Inflammatory macrophage treated with lipopolysaccharide for 1 hour (primary cell): ENCODE results near the gene PNLIPRP1.

Experiments
- DNase-seq, 2 donors: peaks; one replicate each; pipeline ENCODE4 v3.0.0-alpha.2; 2020 to 2022

PNLIPRP1 gene

DNA sequence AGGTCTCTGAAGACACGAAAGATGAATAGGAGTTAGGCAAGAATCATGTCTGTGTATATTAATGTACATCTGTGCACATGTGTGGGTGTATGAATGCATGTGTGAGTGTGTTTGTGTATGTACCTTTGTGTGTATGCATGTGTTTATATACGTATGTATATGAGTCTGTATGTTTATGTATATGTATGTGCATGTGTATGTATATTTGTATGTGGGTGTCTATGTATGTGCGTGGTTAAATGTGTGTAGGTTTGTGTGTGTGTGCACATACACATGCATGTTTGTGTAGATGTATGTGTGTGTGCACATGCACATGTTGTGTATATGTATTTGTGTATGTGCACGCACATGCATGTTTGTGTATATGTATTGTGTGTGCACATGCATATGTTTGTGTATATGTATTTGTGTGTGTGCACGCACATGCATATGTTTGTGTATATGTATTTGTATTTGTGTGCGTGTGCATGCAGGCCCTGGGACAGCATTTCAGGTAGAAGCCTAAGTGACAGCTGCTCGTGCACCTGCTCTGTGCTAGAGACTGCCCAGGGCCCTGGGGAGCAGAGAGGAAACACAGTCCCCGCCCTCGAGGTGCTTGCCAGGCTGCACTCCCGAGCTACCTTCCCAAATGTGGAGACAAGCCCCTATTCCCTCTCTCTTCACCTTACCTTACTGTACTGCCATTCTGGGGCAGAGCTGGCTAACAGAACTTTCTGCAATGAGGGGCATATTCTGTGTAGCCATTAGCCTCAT is 12.1 kb downstream of the PNLIPRP1 start:
- no peak for DNase-seq

DNA sequence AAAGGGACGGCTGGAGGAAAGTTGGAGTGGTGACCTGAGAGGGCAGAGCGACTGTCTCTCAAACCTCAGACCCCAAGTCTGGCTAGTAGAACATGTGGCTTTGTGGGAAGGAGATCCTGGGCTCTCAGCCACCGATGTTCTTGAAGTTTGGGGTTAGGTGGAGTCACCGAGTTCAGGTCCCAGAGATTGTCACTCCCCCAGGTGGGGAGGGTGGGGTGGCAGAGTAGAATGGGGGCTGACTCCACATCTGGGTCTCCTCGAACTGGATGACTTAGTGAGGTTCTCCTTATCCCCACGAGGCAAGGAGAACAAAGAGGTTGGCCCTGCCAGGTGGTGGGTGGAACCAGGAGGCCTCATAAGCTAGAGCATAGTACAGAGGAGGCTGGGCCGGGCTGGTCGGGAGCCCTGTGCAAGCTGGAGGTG is 15.3 kb downstream of the PNLIPRP1 start:
- DNase-seq = no peak

DNA sequence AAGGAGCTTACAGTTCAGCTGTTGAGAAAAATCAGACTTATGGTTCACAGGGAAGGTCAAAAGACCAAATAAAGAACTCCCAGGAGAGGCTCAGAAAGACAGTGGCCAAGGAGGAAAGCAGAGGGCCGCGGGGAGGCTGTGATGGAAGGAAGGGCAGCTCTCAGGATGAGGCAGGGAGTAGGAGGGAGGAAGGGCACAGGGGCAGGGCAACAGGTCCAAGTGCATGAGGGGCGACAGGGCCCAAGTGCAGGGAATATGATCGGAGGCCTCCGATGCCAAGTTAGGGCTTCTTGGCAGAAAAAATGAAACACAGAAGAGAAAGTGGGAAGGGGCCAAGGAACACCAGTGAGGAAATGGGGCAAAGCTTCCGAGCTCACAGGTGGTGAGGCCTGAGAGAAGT is 16.6 kb downstream of the PNLIPRP1 start:
- DNase-seq = no peak

- no peak for DNase-seq
Observed at GRCh38 chr10:116608686-116609594, 18.2 kb downstream of the PNLIPRP1 start.

- no peak for DNase-seq
Observed at GRCh38 chr10:116610443-116611152, 19.8 kb downstream of the PNLIPRP1 start.

DNA sequence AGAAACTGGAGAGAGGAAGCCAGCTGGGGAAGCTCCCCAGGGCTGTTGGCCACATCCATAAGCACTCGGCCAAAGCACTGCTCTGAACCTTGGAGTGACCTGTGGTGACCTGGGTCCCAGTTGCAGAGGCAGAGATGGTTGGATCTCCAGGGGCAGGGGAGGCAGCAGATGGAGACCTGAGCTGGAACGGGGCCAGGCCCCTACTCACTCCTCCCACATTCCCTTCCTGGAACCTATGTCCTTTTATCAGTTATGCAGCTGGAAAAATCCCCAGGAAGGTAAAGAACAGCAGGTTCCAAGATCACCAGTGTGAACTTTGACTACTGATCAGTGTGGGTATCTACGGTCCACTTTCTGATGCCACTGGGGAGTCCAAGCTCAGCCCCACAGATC is 20.4 kb downstream of the PNLIPRP1 start:
- no peak for DNase-seq

DNA sequence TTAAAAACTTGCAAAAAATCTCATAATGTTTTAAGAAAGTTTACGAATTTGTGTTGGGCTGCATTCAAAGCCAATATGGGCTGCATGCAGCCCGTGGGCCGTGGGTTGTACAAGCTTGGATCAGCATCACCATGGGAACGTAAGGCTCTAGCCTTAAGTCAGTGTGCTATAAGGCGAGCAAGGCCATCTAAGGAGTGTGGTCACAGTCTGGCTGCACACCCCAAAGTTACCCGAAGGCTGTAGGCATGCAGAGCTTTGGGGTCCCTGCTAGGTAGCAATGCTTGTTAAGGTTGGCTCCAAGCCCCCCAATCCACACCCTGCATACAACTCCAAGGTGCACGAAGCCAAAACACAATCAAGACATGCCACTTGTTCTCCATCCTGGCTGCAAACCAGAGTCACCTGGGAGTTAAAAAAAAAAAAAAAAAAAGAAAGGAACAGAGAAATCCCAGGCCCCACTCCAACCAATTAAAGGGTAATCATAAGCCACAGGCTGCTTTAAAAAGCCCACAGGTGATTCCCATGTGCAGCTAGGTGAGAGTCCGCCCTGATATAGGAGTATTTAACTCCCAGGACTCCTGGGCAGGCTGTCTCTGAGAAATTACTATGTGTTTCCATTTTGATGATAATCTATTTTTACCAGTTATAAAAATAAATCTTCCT is 21.5 kb downstream of the PNLIPRP1 start:
- no peak for DNase-seq

DNA sequence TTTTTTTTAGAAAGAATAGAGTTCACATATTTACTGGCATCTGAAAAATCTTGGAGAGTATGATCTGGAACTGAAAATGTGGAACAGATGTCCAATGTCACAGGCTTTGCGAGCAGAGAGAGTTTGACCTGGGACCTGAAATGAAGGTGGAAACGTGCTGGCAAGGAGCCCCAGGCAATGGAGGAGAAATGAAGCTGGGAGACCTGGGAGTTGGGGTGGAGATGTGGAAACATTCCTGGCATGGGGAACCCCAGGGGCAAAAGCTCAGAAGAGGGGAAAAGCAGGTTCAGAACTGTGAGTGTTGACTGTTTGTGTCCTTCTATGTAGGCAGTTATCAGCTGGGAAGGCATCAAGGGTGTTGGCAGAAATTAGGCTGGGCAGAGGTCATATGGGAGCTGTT is 22.7 kb downstream of the PNLIPRP1 start:
- DNase-seq = no peak

DNA sequence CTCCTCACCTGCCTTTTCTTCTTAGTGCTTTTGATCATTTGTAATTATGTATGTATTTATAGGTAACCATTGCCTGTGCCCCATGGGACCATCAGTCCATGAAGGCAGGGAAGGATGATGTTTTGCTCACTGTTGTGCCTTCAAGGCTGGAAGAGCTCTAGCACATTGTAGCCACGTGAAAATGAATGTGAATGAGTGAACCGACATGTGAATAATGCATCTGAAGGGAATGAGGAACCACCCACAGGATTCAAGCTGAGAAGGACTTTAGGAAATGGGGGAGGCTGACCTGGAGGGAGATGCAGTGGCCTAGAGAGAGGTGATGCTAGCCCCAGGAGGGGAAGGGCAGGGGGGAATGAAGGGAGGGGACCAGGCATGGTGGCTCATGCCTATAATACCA is 24.0 kb downstream of the PNLIPRP1 start:
- no peak for DNase-seq

GRCh38 chr10:116615199-116615776 is 24.5 kb downstream of the PNLIPRP1 start:
- DNase-seq = no peak

DNA sequence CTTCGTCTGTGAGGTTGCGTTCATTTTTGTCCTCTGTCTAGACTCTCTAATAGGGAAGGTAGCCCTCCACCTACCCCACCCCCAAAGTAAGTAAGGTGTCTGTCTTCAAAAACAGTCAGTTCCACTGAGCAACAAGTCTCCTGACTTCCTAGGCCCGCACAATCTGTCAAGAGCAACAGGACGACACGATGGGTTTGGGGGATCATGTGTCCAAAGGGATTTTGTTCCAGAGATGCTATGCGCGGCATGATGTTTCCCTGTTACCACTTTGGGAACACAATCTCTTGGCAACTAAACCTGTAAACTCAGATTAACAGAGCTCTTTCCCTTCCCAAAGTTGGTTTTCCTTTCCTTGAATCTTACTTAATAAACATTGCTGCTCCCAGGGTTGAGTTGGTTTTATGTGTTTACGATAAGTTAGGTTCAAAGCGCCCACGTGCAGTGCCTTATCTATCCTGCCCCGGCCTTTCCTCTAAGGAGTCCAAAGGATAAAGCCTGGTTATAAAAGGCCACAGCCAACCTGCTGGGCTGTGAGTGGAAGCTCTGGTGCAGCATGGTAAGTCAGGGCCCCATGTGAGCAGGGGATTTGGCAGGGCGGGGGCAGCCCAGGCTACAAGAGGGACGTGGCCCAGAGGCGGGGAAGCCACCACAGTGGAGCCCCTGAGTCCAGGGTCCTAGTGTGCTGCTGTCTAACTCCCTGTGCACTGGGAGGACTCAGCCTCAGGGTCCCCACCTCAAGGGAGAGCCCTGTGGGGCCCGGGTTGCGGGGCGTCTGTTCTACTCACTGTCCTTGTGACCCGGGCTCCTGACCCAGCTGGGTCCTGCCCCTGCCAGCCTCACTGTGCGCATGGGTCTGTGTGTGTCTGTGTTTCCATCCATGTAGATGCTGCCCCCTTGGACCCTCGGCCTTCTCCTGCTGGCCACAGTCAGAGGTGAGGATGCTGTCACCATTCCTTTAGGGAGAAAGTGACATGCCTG is 30.0 kb downstream of the PNLIPRP1 start, which contains the start of gene PNLIPRP2:
Gene PNLIPRP2, plus strand, starts transcription at position 531 of the 978 bp plus-strand sequence.
- DNase-seq = no peak

- no peak for DNase-seq
Observed at GRCh38 chr10:116621476-116621875, 30.7 kb downstream of the PNLIPRP1 start.

DNA sequence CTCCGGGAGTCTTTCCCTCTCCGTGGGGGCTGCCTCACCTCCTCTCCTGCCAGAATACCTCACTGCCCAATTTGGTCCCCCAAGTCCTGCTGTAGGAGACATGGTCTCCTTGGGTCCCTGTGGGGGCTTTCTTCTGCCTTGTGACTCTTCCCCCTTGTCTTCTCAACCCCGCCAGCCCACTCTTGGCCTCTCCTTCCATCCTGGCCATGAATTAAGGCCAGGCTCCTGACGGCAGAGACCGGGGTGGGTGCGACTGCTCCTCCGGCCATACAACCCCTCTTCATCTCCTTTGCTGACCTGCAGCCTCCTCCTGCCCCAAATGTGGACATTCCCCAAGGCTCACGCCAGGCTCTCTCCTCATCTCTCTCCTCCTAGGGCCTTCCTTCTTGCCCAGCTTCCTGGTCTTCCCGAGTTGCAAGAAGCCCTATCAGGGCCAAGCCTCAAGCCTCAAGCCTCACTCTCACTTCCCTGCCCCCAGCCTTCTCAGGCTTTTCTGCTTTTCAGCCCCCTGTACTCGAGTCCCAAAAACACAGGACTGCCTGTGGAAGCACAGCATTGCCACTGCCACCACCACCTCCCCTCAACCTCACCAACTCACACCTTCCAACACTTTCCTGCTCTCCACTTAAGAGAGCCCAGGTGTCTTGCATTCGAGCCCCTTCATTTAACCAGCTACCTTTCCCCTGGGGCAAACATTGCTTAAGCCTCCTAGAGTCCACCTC is 31.3 kb downstream of the PNLIPRP1 start:
- no peak for DNase-seq

DNA sequence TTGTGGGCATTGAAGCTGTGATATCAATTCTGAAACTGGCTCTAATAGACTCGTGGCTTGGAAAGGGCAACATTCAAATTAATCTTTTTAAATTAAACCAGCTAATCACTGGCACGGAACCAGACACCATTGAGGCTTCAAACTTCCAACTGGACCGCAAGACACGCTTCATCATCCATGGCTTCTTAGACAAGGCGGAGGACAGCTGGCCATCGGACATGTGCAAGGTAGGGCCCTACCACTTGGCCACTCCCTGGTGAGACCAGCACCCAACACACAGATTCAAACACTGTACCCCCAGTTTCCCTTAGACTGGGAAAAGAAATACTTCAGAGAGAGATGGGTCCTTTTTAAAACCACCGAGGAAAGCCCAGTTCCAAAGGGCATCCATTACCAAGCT is 35.1 kb downstream of the PNLIPRP1 start:
- DNase-seq = no peak

- DNase-seq = no peak
Observed at GRCh38 chr10:116626815-116627214, 36.1 kb downstream of the PNLIPRP1 start.

GRCh38 chr10:116627386-116627933 is 36.7 kb downstream of the PNLIPRP1 start:
- no peak for DNase-seq

GRCh38 chr10:116629340-116629739 is 38.6 kb downstream of the PNLIPRP1 start:
- DNase-seq = no peak

DNA sequence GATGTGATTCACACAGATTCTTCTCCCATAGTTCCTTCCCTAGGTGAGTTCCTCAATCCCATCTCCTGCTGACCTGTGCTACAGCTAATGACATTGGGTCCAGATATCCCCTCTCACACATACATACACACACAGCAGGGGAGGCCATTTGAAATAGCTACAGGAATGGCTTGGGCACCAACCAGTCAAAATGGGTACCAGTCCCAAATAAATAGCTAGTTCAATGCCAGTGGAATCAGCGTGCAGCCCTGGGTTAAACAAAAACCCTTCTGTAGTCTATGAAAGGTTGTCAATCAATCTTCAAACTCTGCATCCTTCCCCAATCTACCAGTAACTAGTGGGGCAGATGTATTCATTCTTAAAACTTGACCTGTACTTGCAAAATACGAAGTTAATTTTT is 39.3 kb downstream of the PNLIPRP1 start:
- no peak for DNase-seq

DNA sequence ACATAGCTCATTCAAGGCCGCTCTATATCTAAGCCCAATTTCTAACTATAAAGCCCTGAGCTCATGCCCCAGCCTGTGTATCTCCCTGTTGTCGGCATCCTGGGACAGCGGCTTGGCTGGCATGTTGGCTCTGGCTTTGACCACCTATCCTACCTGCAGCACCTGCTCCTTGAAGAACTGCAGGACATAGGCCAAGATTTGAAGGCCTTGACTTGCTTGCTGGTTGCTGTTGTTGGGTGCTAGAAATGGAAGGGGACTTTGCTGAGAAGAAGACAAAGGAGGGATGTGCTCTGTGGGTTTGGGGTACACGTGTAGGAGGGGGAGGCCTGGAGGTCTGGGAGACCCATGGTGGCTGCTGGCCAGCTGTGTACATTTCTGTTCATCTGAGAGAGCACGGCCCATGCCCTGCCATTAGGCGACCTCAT is 41.1 kb downstream of the PNLIPRP1 start:
- DNase-seq = no peak

DNA sequence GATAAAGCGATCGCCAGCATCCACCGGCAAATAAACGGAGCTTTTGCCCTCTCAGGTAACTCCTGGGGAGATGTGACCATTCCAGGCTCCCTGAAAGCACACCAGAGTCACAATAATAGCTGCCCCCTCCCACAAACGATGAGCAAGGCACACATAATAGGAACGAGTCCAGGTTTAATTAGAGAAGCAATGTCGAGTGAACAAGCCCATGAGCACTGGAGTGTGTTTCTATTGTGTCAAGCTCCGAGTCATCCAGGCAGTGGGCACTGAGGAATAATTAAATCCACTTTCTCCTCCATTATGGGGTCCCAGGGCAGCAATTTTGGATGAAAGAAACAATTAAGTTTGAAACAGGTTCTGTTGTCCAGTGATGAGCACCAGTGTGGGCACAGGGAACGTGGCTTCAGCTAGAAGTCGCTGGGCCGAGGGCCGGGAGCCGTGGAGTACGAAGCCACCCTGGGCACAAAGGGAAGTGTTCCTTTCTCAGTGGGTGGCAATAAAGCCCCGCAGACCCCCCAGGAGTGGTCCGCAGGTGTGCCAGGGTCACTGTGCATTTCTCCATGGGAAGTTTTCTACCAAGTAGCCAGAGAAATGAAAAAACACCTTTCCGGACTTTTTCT is 41.9 kb downstream of the PNLIPRP1 start:
- no peak for DNase-seq
